Mesothelial cell of epicardium (in vitro differentiated cells): ENCODE results near the gene SPOCK1. TPM values are rescaled to one million over a fixed set of nuclear protein-coding genes. Genes with fewer than 3 reads are reported as not detected.

Experiments
- DNase-seq, 2 experiments: peaks; one replicate each; pipeline ENCODE4 v3.0.0; 2021; ENCODE audit warnings: low spot score in 2 of 2; ENCODE audit not compliant: unreplicated experiment in 2 of 2
- H3K27ac Mint-ChIP-seq: 2 replicates; pipeline ENCODE4 v1.8.0; 2021; ENCODE audit warnings: mixed read lengths
- H3K27me3 Mint-ChIP-seq: 2 replicates; pipeline ENCODE4 v1.8.0; 2021; ENCODE audit warnings: low read depth, mixed read lengths
- H3K36me3 Mint-ChIP-seq: 2 replicates; pipeline ENCODE4 v1.8.0; 2021; ENCODE audit warnings: mixed read lengths
- H3K4me1 Mint-ChIP-seq: 2 replicates; pipeline ENCODE4 v1.8.0; 2021; ENCODE audit warnings: mixed read lengths
- H3K4me3 Mint-ChIP-seq: 2 replicates; pipeline ENCODE4 v1.8.0; 2021; ENCODE audit warnings: mild to moderate bottlenecking, moderate library complexity, mixed read lengths
- H3K9me3 Mint-ChIP-seq: 2 replicates; pipeline ENCODE4 v1.8.0; 2021; ENCODE audit warnings: mixed read lengths
- total RNA-seq: library from RNA; stranded (reverse); gene quantifications from 3 replicates; pipeline ENCODE4 v1.2.1, GENCODE V29; 2021
- TF ChIP-seq, protein P1 (sequence below): fragments of 200-600 bp; sonication (generic); IDR thresholded peaks from one replicate; pipeline ENCODE4 v1.5.0; 2021; ENCODE audit warnings: antibody characterized with exemption; ENCODE audit not compliant: unreplicated experiment

The SPOCK1 gene
- total RNA-seq, 1 donor from 2014 or later = 6.6 TPM

DNA sequence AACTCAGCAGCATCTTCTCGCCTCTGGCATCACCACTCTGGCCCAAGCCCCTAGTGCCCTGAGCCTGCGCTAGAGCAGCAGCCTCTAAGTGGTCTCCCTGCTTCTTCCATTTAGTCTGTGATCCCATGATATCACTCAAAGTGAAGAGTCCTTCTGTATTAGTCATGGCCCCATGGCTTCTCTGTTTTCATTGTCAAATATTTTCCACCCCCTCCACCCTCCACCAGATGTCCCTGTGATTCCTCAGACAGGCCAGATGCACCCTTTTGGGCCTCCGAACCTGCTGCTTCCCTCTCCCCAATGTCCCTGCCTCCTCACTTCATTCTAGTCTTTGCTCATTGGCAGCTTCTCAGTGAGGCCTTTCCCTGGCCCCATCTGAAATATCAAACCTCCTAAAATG lies 299.2 kb downstream of the SPOCK1 start:
- H3K27ac Mint-ChIP-seq = no peak overlapping the region
- DNase-seq = no peak
- no peaks in the 10 kb centered on the region for H3K9me3 Mint-ChIP-seq
- H3K27me3 Mint-ChIP-seq = peaks cover 32% of the 10 kb centered on the region
- no peak overlapping the region for H3K4me3 Mint-ChIP-seq
- TF ChIP-seq, protein P1, sequence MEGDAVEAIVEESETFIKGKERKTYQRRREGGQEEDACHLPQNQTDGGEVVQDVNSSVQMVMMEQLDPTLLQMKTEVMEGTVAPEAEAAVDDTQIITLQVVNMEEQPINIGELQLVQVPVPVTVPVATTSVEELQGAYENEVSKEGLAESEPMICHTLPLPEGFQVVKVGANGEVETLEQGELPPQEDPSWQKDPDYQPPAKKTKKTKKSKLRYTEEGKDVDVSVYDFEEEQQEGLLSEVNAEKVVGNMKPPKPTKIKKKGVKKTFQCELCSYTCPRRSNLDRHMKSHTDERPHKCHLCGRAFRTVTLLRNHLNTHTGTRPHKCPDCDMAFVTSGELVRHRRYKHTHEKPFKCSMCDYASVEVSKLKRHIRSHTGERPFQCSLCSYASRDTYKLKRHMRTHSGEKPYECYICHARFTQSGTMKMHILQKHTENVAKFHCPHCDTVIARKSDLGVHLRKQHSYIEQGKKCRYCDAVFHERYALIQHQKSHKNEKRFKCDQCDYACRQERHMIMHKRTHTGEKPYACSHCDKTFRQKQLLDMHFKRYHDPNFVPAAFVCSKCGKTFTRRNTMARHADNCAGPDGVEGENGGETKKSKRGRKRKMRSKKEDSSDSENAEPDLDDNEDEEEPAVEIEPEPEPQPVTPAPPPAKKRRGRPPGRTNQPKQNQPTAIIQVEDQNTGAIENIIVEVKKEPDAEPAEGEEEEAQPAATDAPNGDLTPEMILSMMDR = no peak
- H3K36me3 Mint-ChIP-seq = no peaks in the 10 kb centered on the region
- no peaks in the 10 kb centered on the region for H3K4me1 Mint-ChIP-seq

DNA sequence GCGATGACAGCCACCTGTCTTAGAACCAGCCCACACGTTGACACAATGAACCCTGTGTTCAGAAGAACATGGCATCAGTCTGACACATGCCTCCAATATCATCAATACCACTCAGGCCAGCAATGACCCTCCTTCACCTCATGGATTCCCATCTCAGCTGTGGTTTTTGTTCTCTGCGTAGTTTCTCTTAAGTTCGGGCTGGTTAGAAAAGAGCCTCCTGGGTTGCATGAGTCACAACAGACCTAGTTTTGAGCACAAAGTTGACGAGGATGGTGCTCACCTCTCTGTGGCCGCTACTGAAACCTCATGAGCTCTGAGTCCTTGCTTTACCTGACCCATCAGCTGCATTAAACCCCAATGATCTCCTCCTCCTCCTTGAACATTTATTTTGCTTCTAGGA lies 299.9 kb downstream of the SPOCK1 start:
- no peaks in the 10 kb centered on the region for H3K9me3 Mint-ChIP-seq
- no peak overlapping the region for H3K4me3 Mint-ChIP-seq
- peaks cover 36% of the 10 kb centered on the region for H3K27me3 Mint-ChIP-seq
- no peaks in the 10 kb centered on the region for H3K36me3 Mint-ChIP-seq
- no peak overlapping the region for H3K27ac Mint-ChIP-seq
- TF ChIP-seq, protein P1 = no peak
- no peak for DNase-seq
- no peaks in the 10 kb centered on the region for H3K4me1 Mint-ChIP-seq

DNA sequence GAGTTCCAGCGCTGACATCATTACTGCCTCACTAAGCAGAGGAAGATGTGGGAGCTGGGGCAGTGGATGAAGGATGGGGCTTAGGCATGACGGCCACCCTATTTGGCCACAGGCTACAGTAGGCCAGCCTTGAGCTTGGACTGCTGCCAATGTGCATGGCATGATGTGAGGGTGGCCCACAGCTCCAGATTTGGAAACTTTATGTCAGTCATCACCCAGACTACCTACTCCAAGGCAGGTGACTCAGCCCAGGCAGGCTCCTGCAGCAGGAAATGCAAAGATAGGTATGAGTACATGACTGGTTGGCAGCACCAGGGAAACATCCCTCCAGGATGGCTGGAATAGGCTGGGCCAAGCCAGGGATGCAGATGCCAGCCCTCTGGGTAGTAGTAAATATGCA lies 303.6 kb downstream of the SPOCK1 start:
- Mint-ChIP-seq H3K36me3 (no peaks in the 10 kb centered on the region), H3K4me1 (no peaks in the 10 kb centered on the region), H3K27ac (no peak overlapping the region), H3K9me3 (no peaks in the 10 kb centered on the region), H3K4me3 (no peak overlapping the region), H3K27me3 (peaks cover 45% of the 10 kb centered on the region)
- DNase-seq = no peak
- TF ChIP-seq, protein P1 = no peak

DNA sequence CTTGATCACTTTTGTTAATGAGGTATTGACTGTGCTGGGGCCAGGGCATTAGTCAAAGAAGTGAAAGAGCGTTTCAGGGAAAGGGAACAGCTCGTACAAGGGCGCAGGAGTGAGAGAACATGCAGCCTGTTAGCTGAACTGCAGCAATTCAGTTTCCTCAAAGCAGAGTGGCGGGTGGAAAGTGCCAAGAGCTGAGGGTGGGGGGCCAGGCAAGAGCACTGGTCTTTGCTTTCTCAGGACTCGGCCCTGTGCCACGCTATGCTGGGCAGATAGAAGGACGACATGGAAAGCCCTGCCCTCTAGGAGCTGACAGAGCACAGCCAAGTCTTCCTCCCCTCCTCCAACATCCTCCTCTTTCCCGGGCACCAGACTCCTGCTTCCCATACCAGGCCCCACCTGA lies 304.8 kb downstream of the SPOCK1 start:
- Mint-ChIP-seq H3K27me3 (peaks cover 35% of the 10 kb centered on the region), H3K36me3 (no peaks in the 10 kb centered on the region), H3K4me1 (no peaks in the 10 kb centered on the region), H3K4me3 (no peak overlapping the region), H3K9me3 (no peaks in the 10 kb centered on the region), H3K27ac (no peak overlapping the region)
- DNase-seq = no peak
- TF ChIP-seq, protein P1 = no peak

DNA sequence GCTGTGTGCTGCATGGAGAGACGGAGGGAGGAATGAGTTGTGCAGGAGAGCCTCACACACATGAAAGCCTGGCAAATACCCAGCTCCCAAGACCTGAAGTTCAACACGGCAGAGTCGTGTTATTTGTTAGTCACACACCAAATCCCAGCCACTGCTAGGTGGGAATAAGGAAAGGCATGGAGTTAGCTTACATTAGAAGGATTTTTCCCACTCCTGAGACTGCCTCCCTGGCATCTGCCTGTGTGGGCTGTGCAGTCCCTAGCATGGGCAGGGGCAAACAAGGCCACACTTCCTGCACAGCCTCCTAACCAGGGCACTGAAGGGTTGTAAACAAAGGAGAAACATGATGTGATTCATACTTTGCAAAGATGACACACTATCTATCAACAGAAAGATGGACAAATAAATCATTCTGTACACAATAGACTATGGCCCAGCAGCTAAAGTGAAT lies 306.8 kb downstream of the SPOCK1 start:
- H3K4me1 Mint-ChIP-seq = no peaks in the 10 kb centered on the region
- no peak for DNase-seq
- TF ChIP-seq, protein P1 = no peak
- no peaks in the 10 kb centered on the region for H3K9me3 Mint-ChIP-seq
- peaks cover 35% of the 10 kb centered on the region for H3K27me3 Mint-ChIP-seq
- H3K4me3 Mint-ChIP-seq = no peak overlapping the region
- no peak overlapping the region for H3K27ac Mint-ChIP-seq
- no peaks in the 10 kb centered on the region for H3K36me3 Mint-ChIP-seq

DNA sequence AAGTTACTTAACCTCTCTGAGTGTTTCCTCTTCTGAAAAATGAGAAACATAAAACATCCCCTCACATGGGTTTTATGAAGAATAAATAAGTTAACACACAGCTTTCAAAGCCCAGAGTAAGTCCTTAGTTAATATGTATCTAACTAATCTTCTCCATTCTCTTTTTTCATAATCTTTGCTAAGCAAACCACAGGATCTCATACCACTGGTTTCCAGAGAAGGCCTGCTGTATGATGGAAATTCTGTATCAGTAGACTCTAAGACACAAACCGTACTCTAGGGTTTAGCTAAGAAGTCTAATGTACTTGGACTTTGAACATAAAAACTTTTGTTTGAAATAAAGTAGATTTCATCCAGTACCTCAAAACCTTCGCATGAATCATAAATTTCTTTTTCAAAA lies 307.9 kb downstream of the SPOCK1 start:
- H3K9me3 Mint-ChIP-seq = no peaks in the 10 kb centered on the region
- H3K27me3 Mint-ChIP-seq = peaks cover 33% of the 10 kb centered on the region
- TF ChIP-seq, protein P1 = no peak

More for the DNA sequence above, 307.9 kb downstream of the SPOCK1 start:
- Mint-ChIP-seq H3K4me3 (no peak overlapping the region), H3K4me1 (no peaks in the 10 kb centered on the region), H3K27ac (no peak overlapping the region), H3K36me3 (no peaks in the 10 kb centered on the region)
- DNase-seq = no peak
